H1 (cell line): ENCODE data around the gene IL31RA. TPM values are rescaled to one million over a fixed set of nuclear protein-coding genes. Genes with fewer than 3 reads are reported as not detected.

Source experiments
- CTCF ChIA-PET: fragments of 300-600 bp; sonication (Branson Sonifier 250); formaldehyde crosslinking; loops from one replicate; lab custom pipeline; 2021; ENCODE audit not compliant: partially characterized antibody; lab: Charles Lee
- POLR2A ChIA-PET: fragments of 300-600 bp; sonication (Branson Sonifier 250); formaldehyde crosslinking; loops from one replicate; lab custom pipeline; 2021; ENCODE audit warnings: inconsistent platforms; ENCODE audit not compliant: partially characterized antibody; lab: Charles Lee
- DNase-seq, 2 experiments: peaks; one replicate each; pipeline versions ENCODE4 v3.0.0 to v3.0.0-alpha.2; 2010 to 2022; ENCODE audit warnings: low spot score in 2 of 2, low read depth in 1 of 2, mixed read lengths in 1 of 2
- FAIRE-seq: peaks from 2 replicates; lab custom pipeline; 2011; peaks lifted over from hg19 to GRCh38; lab: Jason Lieb, UNC
- H2AFZ ChIP-seq: 2 replicates; pipeline ENCODE4 v1.8.1; 2012; ENCODE audit warnings: low read length, inconsistent platforms
- H2AK5ac ChIP-seq: 2 replicates; pipeline ENCODE4 v1.6.1; 2013; ENCODE audit warnings: low read depth, low read length
- H2BK120ac ChIP-seq: replicated peaks from 2 replicates; pipeline ENCODE3; 2013; ENCODE audit warnings: low read depth, low read length, inconsistent platforms
- H2BK12ac ChIP-seq: 2 replicates; pipeline ENCODE4 v1.6.1; 2013; ENCODE audit warnings: low read depth, low read length
- H2BK15ac ChIP-seq: 2 replicates; pipeline ENCODE4 v1.6.1; 2013; ENCODE audit warnings: low read length
- H2BK20ac ChIP-seq: 2 replicates; pipeline ENCODE4 v1.6.1; 2013; ENCODE audit warnings: low read length
- H2BK5ac ChIP-seq: 2 replicates; pipeline ENCODE4 v1.6.1; 2013; ENCODE audit warnings: low read depth, low read length
- H3K14ac ChIP-seq: 2 replicates; pipeline ENCODE4 v1.6.1; 2013; ENCODE audit warnings: inconsistent platforms; ENCODE audit not compliant: insufficient read length
- H3K18ac ChIP-seq: 2 replicates; pipeline ENCODE4 v1.6.1; 2013; ENCODE audit warnings: low read length; ENCODE audit errors: extremely low read depth
- H3K23ac ChIP-seq: 2 replicates; pipeline ENCODE4 v1.6.1; 2013; ENCODE audit warnings: inconsistent platforms; ENCODE audit not compliant: insufficient read length
- H3K23me2 ChIP-seq: 2 replicates; pipeline ENCODE4 v1.6.1; 2013; ENCODE audit warnings: low read depth, low read length
- H3K27ac ChIP-seq: 2 replicates; pipeline ENCODE4 v1.6.1; 2011; ENCODE audit warnings: low read depth, low read length, inconsistent platforms
- H3K27me3 ChIP-seq, 4 experiments: replicated peaks in 1 of 4; 1 replicate in 1 of 4; 2 replicates in 3 of 4; pipeline versions ENCODE4 v1.6.1 to v1.8.1; 2011 to 2013; ENCODE audit warnings: low read length in 3 of 4, mild to moderate bottlenecking in 3 of 4, inconsistent platforms in 2 of 4, mixed read lengths in 2 of 4, moderate library complexity in 1 of 4; ENCODE audit not compliant: control insufficient read depth in 3 of 4, insufficient read depth in 3 of 4; ENCODE audit errors: extremely low read depth in 1 of 4
- H3K36me3 ChIP-seq, 4 experiments: 2 replicates each; pipeline versions ENCODE4 v1.6.1 to v1.8.1; 2011 to 2013; ENCODE audit warnings: mild to moderate bottlenecking in 4 of 4, low read length in 3 of 4, moderate library complexity in 2 of 4, control low read depth in 1 of 4, inconsistent platforms in 1 of 4; ENCODE audit not compliant: insufficient read depth in 4 of 4, control insufficient read depth in 2 of 4
- H3K4ac ChIP-seq: replicated peaks from 2 replicates; pipeline ENCODE3; 2013; ENCODE audit warnings: low read length, low read depth, mixed read lengths, inconsistent platforms; ENCODE audit not compliant: insufficient read length
- H3K4me1 ChIP-seq, 4 experiments: replicated peaks in 1 of 4; 1 replicate in 1 of 4; 2 replicates in 3 of 4; pipeline versions ENCODE4 v1.6.1 to v1.8.1; 2011 to 2013; ENCODE audit warnings: low read length in 3 of 4, inconsistent platforms in 2 of 4, mixed read lengths in 1 of 4; ENCODE audit not compliant: insufficient read depth in 4 of 4, control insufficient read depth in 3 of 4
- H3K4me2 ChIP-seq, 2 experiments: 2 replicates each; pipeline versions ENCODE4 v1.6.1 to v1.8.1; 2011 to 2013; ENCODE audit warnings: low read depth in 2 of 2, low read length in 2 of 2, control low read depth in 1 of 2, inconsistent platforms in 1 of 2, mild to moderate bottlenecking in 1 of 2; ENCODE audit not compliant: insufficient read depth in 1 of 2
- H3K4me3 ChIP-seq, 4 experiments: fragments of 200-600, 300-600 bp in 1 of 4; sonication (generic), shearing (Covaris generic), sonication (Bioruptor Twin) in 1 of 4; 2 replicates each; pipeline versions ENCODE4 v1.5.1 to v1.8.1; 2011 to 2016; ENCODE audit warnings: low read length in 4 of 4, low read depth in 3 of 4, control low read depth in 2 of 4, inconsistent platforms in 2 of 4, mild to moderate bottlenecking in 2 of 4, mixed read lengths in 1 of 4, moderate library complexity in 1 of 4; ENCODE audit not compliant: insufficient read depth in 2 of 4; ENCODE audit errors: extremely low read depth in 1 of 4
- H3K56ac ChIP-seq: replicated peaks from 2 replicates; pipeline ENCODE3; 2013; ENCODE audit warnings: low read depth, mild to moderate bottlenecking, mixed read lengths, low read length, inconsistent platforms; ENCODE audit not compliant: insufficient read length
- H3K79me1 ChIP-seq: 2 replicates; pipeline ENCODE4 v1.6.1; 2013; ENCODE audit warnings: low read depth, low read length, control low read depth
- H3K79me2 ChIP-seq, 2 experiments: 2 replicates each; pipeline versions ENCODE4 v1.6.1 to v1.8.1; 2012 to 2013; ENCODE audit warnings: low read length in 2 of 2, mild to moderate bottlenecking in 2 of 2, inconsistent platforms in 1 of 2; ENCODE audit not compliant: insufficient read depth in 2 of 2, control insufficient read depth in 1 of 2
- H3K9ac ChIP-seq, 4 experiments: replicated peaks in 1 of 4; 1 replicate in 1 of 4; 2 replicates in 3 of 4; pipeline versions ENCODE4 v1.6.1 to v1.8.1; 2011 to 2013; ENCODE audit warnings: low read depth in 3 of 4, low read length in 3 of 4, control low read depth in 2 of 4, mild to moderate bottlenecking in 2 of 4, moderate library complexity in 2 of 4, inconsistent platforms in 1 of 4; ENCODE audit errors: extremely low read depth in 1 of 4
- H3K9me3 ChIP-seq, 2 experiments: 2 replicates each; pipeline versions ENCODE4 v1.6.1 to v1.8.1; 2012 to 2013; ENCODE audit warnings: mild to moderate bottlenecking in 2 of 2, moderate library complexity in 2 of 2, control low read depth in 1 of 2, inconsistent platforms in 1 of 2, low read depth in 1 of 2, low read length in 1 of 2, mixed read lengths in 1 of 2; ENCODE audit not compliant: insufficient read depth in 2 of 2
- H4K20me1 ChIP-seq, 2 experiments: replicated peaks in 1 of 2; 2 replicates each; pipeline versions ENCODE3 to v1.8.1; 2011 to 2013; ENCODE audit warnings: inconsistent platforms in 2 of 2, low read length in 2 of 2, mild to moderate bottlenecking in 1 of 2; ENCODE audit not compliant: insufficient read depth in 2 of 2, control insufficient read depth in 1 of 2
- H4K5ac ChIP-seq: 2 replicates; pipeline ENCODE4 v1.6.1; 2013; ENCODE audit warnings: low read length, low read depth, mixed read lengths, inconsistent platforms; ENCODE audit not compliant: insufficient read length
- H4K8ac ChIP-seq: 2 replicates; pipeline ENCODE4 v1.8.0; 2013; ENCODE audit warnings: mild to moderate bottlenecking, moderate library complexity, low read length, inconsistent platforms; ENCODE audit not compliant: insufficient read depth; ENCODE audit errors: extremely low read depth
- H4K91ac ChIP-seq: replicated peaks from 2 replicates; pipeline ENCODE3; 2013; ENCODE audit warnings: low read length, mixed read lengths, inconsistent platforms; ENCODE audit not compliant: insufficient read length
- ASH2L ChIP-seq: fragments of 200-600, 300-600 bp; sonication (generic); IDR thresholded peaks from one replicate; pipeline ENCODE4 v1.7.1; 2017; ENCODE audit warnings: low read length
- CHD2 ChIP-seq: IDR thresholded peaks from 2 replicates; pipeline ENCODE4 v1.6.1; 2012; ENCODE audit warnings: low read length, improper control_type of control experiment
- CREB1 ChIP-seq: IDR thresholded peaks from 2 replicates; pipeline ENCODE4 v1.6.1; 2012; ENCODE audit warnings: inconsistent platforms
- EGR1 ChIP-seq: IDR thresholded peaks from 2 replicates; pipeline ENCODE4 v1.6.1; 2011; ENCODE audit warnings: low read depth, low read length, borderline replicate concordance
- KDM5A ChIP-seq: fragments of 200-600 bp; IDR thresholded peaks from 2 replicates; pipeline ENCODE4 v1.7.1; 2012; ENCODE audit warnings: mild to moderate bottlenecking, low read length, inconsistent platforms, mixed read lengths
- MAFK ChIP-seq: IDR thresholded peaks from 2 replicates; pipeline ENCODE4 v1.6.1; 2012; ENCODE audit warnings: low read depth, mild to moderate bottlenecking, improper control_type of control experiment, low read length
- PHF8 ChIP-seq: fragments of 200-600 bp; sonication (generic); conservative IDR thresholded peaks from 2 replicates; pipeline ENCODE4 v1.7.1; 2012; ENCODE audit warnings: low read depth, mild to moderate bottlenecking, inconsistent platforms, low read length, moderate library complexity
- POU5F1 ChIP-seq: IDR thresholded peaks from 2 replicates; pipeline ENCODE4 v1.6.1; 2011; ENCODE audit warnings: low read depth, mild to moderate bottlenecking, low read length, moderate library complexity
- RBBP5 ChIP-seq: IDR thresholded peaks from 2 replicates; pipeline ENCODE4 v1.7.1; 2012; ENCODE audit warnings: low read depth, mild to moderate bottlenecking, inconsistent platforms, low read length, moderate library complexity, borderline replicate concordance
- RFX5 ChIP-seq: IDR thresholded peaks from 2 replicates; pipeline ENCODE4 v1.6.1; 2011; ENCODE audit warnings: low read depth, low read length, improper control_type of control experiment, borderline replicate concordance
- RXRA ChIP-seq: IDR thresholded peaks from 2 replicates; pipeline ENCODE4 v1.6.1; 2011; ENCODE audit warnings: low read depth, mild to moderate bottlenecking, low read length, moderate library complexity; ENCODE audit not compliant: insufficient read depth
- SIX5 ChIP-seq: IDR thresholded peaks from 2 replicates; pipeline ENCODE4 v1.6.1; 2011; ENCODE audit warnings: mild to moderate bottlenecking, low read depth, low read length
- SP2 ChIP-seq: IDR thresholded peaks from 2 replicates; pipeline ENCODE4 v1.6.1; 2012; ENCODE audit warnings: mild to moderate bottlenecking, low read length, inconsistent platforms
- SRF ChIP-seq: IDR thresholded peaks from 2 replicates; pipeline ENCODE4 v1.6.1; 2011; ENCODE audit warnings: mild to moderate bottlenecking, low read depth, low read length, moderate library complexity
- ZNF274 ChIP-seq: IDR thresholded peaks from 2 replicates; pipeline ENCODE4 v1.7.0; 2012; ENCODE audit warnings: low read length, borderline replicate concordance; ENCODE audit errors: extremely low read depth
- WGBS, 2 experiments: shearing (Covaris generic) in 1 of 2; methylation state at CpG; one replicate each; pipeline versions ENCODE4 v1.1.6 to v1.1.7; 2013 to 2015; ENCODE audit warnings: low lambda C conversion rate in 2 of 2, mixed read lengths in 2 of 2, inconsistent platforms in 1 of 2, low coverage in 1 of 2, missing lambda C conversion rate in 1 of 2; ENCODE audit not compliant: insufficient replicate concordance in 2 of 2, insufficient coverage in 1 of 2, insufficient read length in 1 of 2; ENCODE audit errors: extremely low coverage in 1 of 2, missing lambda C conversion rate in 1 of 2; 5-methylcytosine and 5-hydroxymethylcytosine counted together
- polyA plus RNA-seq, 7 experiments: library from polyadenylated mRNA; depleted of rRNA in 3 of 7; stranded (reverse) in 5 of 7; unstranded in 2 of 7; fragments of >200 nt in 5 of 7; fragments of 200-250 nt in 2 of 7; gene quantifications; 1 replicate in 5 of 7; 2 replicates in 1 of 7; 4 replicates in 1 of 7; pipeline versions ENCODE4 v1.2.1 to v1.2.3, GENCODE V29; 2011 to 2013; ENCODE audit warnings: missing spikeins in 2 of 7, mixed read lengths in 2 of 7
- total RNA-seq: library from RNA; stranded (reverse); fragmentation: NEBNext Ultra II Directional; extraction: Animal tissue kit (Norgen Biotek cat#: 25700); gene quantifications from 2 replicates; pipeline ENCODE4 v1.2.1, GENCODE V29; 2021
- TF ChIP-seq, protein P1 (sequence below): IDR thresholded peaks from 2 replicates; pipeline ENCODE4 v1.6.1; 2011; ENCODE audit warnings: low read depth, mild to moderate bottlenecking, low read length; ENCODE audit not compliant: insufficient read depth

Gene IL31RA
- total and polyA plus RNA-seq, 2 of the 8 experiments (the other 6 are each of a cell fraction or from before 2014, with no cell fraction given): not detected

DNA sequence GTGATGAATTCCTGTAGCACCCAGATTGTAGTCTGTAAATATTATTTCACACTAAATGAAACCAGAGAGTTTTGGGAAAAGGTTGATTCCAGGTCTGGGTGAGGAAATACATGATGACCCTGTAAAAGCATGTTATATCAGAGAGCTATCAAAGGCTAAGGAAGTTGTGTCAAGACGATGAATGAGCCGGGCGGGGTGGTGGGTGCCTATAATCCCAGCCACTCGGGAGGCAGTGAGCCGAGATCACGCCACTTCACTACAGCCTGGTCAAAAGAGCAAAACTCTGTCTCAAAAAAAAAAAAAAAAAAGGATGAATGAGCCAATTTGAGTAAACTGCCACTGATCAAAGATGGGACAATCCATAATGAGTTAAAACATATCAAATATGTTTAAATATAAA is 114.4 kb downstream of the IL31RA start:
- POLR2A ChIA-PET: no interaction called here
- no peaks in the 10 kb centered on the region for H3K36me3 ChIP-seq
- FAIRE-seq: no peak
- no peak for TF ChIP-seq SRF
- TF ChIP-seq RXRA: no peak
- no peak for TF ChIP-seq CHD2
- TF ChIP-seq EGR1: no peak
- TF ChIP-seq ASH2L: no peak
- TF ChIP-seq RBBP5: no peak
- TF ChIP-seq PHF8: no peak
- no peak for TF ChIP-seq CREB1
- no peak for TF ChIP-seq RFX5
- TF ChIP-seq, protein P1, sequence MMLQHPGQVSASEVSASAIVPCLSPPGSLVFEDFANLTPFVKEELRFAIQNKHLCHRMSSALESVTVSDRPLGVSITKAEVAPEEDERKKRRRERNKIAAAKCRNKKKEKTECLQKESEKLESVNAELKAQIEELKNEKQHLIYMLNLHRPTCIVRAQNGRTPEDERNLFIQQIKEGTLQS: no peak
- TF ChIP-seq ZNF274: no peak
- TF ChIP-seq SIX5: no peak
- no peak for TF ChIP-seq MAFK
- no peak for TF ChIP-seq KDM5A
- no peak for TF ChIP-seq SP2
- no peak for TF ChIP-seq POU5F1

More for the DNA sequence above, 114.4 kb downstream of the IL31RA start:
- no peak overlapping the region for H3K9ac ChIP-seq
- no peak overlapping the region for H2BK12ac ChIP-seq
- CTCF ChIA-PET: no interaction called here
- no peak overlapping the region for H3K18ac ChIP-seq
- H3K4me3 ChIP-seq: no peak overlapping the region
- no peak overlapping the region for H3K4ac ChIP-seq
- no peak overlapping the region for H2BK15ac ChIP-seq
- no peaks in the 10 kb centered on the region for H3K79me2 ChIP-seq
- no peak overlapping the region for H3K27ac ChIP-seq
- no peak overlapping the region for H4K8ac ChIP-seq
- no peak overlapping the region for H4K5ac ChIP-seq
- no peak overlapping the region for H2BK5ac ChIP-seq
- DNase-seq: no peak
- H3K56ac ChIP-seq: no peak overlapping the region
- no peak overlapping the region for H4K91ac ChIP-seq
- no peak overlapping the region for H3K23ac ChIP-seq
- H3K4me1 ChIP-seq: no peaks in the 10 kb centered on the region
- no peak overlapping the region for H2AFZ ChIP-seq
- 92% methylated on average over 6 of the region's 6 CpGs; no CpG with 5 or more reads in 1 of the 2 experiments for WGBS, 2 experiments
- no peaks in the 10 kb centered on the region for H3K27me3 ChIP-seq
- H3K9me3 ChIP-seq: no peaks in the 10 kb centered on the region
- no peak overlapping the region for H3K4me2 ChIP-seq
- no peak overlapping the region for H3K14ac ChIP-seq
- H2AK5ac ChIP-seq: no peak overlapping the region
- no peak overlapping the region for H2BK20ac ChIP-seq
- no peaks in the 10 kb centered on the region for H4K20me1 ChIP-seq
- H2BK120ac ChIP-seq: no peak overlapping the region
- no peaks in the 10 kb centered on the region for H3K79me1 ChIP-seq
- no peaks in the 10 kb centered on the region for H3K23me2 ChIP-seq
